Left lung (tissue), 10 donors: ENCODE results near the gene TNIK. TPM values are rescaled to one million over a fixed set of nuclear protein-coding genes. Genes with fewer than 3 reads are reported as not detected.
"Not testable (repeated sequence)": the region's sequence is repeated elsewhere in the genome, so short reads cannot be mapped to it uniquely, and the experiment has no call there.

Experiments
- ATAC-seq: fragments of 200-7000 bp; cut with Tn5 transposase; one replicate; pipeline ENCODE4 v1.9.1; 2020; ENCODE audit warnings: moderate library complexity
- DNase-seq, 4 donors: peaks; one replicate each; pipeline ENCODE4 v3.0.0-alpha.2; 2013 to 2020
- H3K27ac ChIP-seq, 2 donors: fragments of 200-600 bp; sonication (generic) in 1 of 2; one replicate each; pipeline versions ENCODE4 v1.5.0 to v1.8.0; 2020 to 2021
- H3K27me3 ChIP-seq, 2 donors: fragments of 200-600 bp; sonication (generic) in 1 of 2; one replicate each; pipeline versions ENCODE4 v1.5.0 to v1.8.0; 2020 to 2021
- H3K36me3 ChIP-seq, 2 donors: fragments of 200-600 bp; sonication (generic) in 1 of 2; one replicate each; pipeline versions ENCODE4 v1.5.0 to v1.8.0; 2020 to 2021
- H3K4me1 ChIP-seq, 2 donors: fragments of 200-600 bp; one replicate each; pipeline ENCODE4 v1.8.0; 2021
- H3K4me3 ChIP-seq, 2 donors: fragments of 200-600 bp; sonication (generic) in 1 of 2; one replicate each; pipeline versions ENCODE4 v1.5.0 to v1.8.0; 2020 to 2021; ENCODE audit warnings: mild to moderate bottlenecking in 1 of 2
- H3K9me3 ChIP-seq, 2 donors: fragments of 200-600 bp; sonication (generic) in 1 of 2; one replicate each; pipeline versions ENCODE4 v1.5.0 to v1.8.0; 2020 to 2021
- intact Hi-C, 2 donors: fragments of 100-400 bp; cut with DNase I; formaldehyde crosslinking; loops; one replicate each; pipeline versions ENCODE4 v1.11.2 to v1.14.2; 2022
- polyA plus RNA-seq, 6 donors: library from polyadenylated mRNA; unstranded; fragments of 120-200 nt; gene quantifications; one replicate each; pipeline ENCODE4 v1.2.1, GENCODE V29; 2013; ENCODE audit not compliant: insufficient read length in 6 of 6
- total RNA-seq, 2 donors: library from RNA; stranded (reverse); fragmentation: NEBNext Ultra II Directional; extraction: Animal tissue kit (Norgen Biotek cat#: 25700); gene quantifications; one replicate each; pipeline ENCODE4 v1.2.1, GENCODE V29; 2021
- TF ChIP-seq, protein P1 (sequence below), 2 donors: fragments of 200-600 bp; sonication (generic) in 1 of 2; IDR thresholded peaks; one replicate each; pipeline versions ENCODE4 v1.5.0 to v1.8.0; 2021; ENCODE audit warnings: antibody characterized with exemption in 2 of 2
- donor health status: DM: no; HTN: yes; CAD: no.
- donor health status: DM: no; HTN: no; CAD: no.

The TNIK gene
- total and polyA plus RNA-seq, 8 donors, result 14.8 to 42.0 (median 17.4) TPM

- ATAC-seq (no peak), DNase-seq (no peak)
- Histone ChIP-seq H3K4me3 (no peak overlapping the region), H3K36me3 (no peaks in the 10 kb centered on the region), H3K9me3 (no peaks in the 10 kb centered on the region), H3K27me3 (no peaks in the 10 kb centered on the region), H3K4me1 (no peaks in the 10 kb centered on the region), H3K27ac (no peak overlapping the region)
- TF ChIP-seq, protein P1, sequence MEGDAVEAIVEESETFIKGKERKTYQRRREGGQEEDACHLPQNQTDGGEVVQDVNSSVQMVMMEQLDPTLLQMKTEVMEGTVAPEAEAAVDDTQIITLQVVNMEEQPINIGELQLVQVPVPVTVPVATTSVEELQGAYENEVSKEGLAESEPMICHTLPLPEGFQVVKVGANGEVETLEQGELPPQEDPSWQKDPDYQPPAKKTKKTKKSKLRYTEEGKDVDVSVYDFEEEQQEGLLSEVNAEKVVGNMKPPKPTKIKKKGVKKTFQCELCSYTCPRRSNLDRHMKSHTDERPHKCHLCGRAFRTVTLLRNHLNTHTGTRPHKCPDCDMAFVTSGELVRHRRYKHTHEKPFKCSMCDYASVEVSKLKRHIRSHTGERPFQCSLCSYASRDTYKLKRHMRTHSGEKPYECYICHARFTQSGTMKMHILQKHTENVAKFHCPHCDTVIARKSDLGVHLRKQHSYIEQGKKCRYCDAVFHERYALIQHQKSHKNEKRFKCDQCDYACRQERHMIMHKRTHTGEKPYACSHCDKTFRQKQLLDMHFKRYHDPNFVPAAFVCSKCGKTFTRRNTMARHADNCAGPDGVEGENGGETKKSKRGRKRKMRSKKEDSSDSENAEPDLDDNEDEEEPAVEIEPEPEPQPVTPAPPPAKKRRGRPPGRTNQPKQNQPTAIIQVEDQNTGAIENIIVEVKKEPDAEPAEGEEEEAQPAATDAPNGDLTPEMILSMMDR (IDR thresholded peaks at IDR 0.05), result no peak
- intact Hi-C loops, result no loop called here
Observed at GRCh38 chr3:171248426-171249111, 211.6 kb downstream of the TNIK start.

DNA sequence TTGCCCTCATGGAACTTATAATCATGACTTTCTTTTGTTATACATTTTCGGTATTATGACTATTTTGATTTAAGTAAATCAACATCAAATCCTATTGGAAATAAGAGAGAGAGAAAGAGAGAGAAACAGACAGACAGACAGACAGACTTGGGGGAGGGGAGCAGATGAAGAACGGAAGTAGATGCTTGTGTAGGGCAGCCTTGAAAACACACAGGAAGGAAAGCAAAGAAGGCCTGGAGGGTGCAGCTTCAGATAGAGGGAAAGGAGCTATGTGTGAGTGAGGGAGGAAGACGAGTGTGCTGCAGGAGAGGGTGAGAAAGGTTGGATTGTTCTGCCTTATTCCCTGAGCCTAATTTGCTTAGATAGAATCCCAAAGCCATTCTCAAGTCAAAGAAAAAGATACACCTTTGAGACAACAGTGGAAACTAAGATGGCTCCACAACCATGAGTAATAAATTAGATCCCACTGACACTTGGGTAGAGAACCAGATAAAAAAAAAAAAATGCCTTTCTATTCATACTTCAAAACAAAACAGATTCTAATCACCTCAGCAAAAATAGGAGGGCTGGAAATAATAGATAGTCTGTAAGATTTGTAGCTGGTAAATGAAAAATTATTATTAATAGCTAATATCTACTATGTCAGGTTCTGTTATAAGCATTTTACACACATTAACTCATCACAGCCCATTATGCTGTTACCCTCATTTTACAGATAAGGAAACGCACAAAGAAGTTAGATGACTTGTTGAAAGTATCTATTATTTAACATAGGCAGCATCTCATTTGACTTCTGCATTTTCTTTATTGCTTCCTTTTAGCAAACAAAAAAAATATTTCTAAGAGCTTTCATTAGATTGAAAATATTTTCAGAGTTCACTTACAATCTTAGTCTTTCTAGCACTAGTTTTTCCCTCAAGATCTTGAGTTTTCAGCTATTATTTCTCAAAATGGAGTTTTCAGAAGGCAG, 214.1 kb downstream of the TNIK start:
- intact Hi-C loops, result no loop called here
- H3K4me1 ChIP-seq, result no peaks in the 10 kb centered on the region
- H3K27ac ChIP-seq, result no peak overlapping the region
- no peaks in the 10 kb centered on the region for H3K36me3 ChIP-seq
- H3K9me3 ChIP-seq, result no peaks in the 10 kb centered on the region
- no peaks in the 10 kb centered on the region for H3K27me3 ChIP-seq
- no peak for ATAC-seq
- H3K4me3 ChIP-seq, result no peak overlapping the region
- TF ChIP-seq, protein P1 (IDR thresholded peaks at IDR 0.05), result no peak
- DNase-seq, result no peak

GRCh38 chr3:171242951-171243350, 217.3 kb downstream of the TNIK start:
- Histone ChIP-seq H3K27me3 (no peaks in the 10 kb centered on the region), H3K9me3 (no peaks in the 10 kb centered on the region), H3K36me3 (no peaks in the 10 kb centered on the region), H3K4me1 (no peaks in the 10 kb centered on the region), H3K4me3 (no peak overlapping the region), H3K27ac (no peak overlapping the region)
- TF ChIP-seq, protein P1 (IDR thresholded peaks at IDR 0.05), result no peak
- ATAC-seq (no peak), DNase-seq (no peak)
- intact Hi-C loops, result no loop called here

- Histone ChIP-seq H3K27ac (no peak overlapping the region), H3K36me3 (no peaks in the 10 kb centered on the region), H3K4me1 (no peaks in the 10 kb centered on the region), H3K27me3 (no peaks in the 10 kb centered on the region), H3K9me3 (no peaks in the 10 kb centered on the region), H3K4me3 (no peak overlapping the region)
- ATAC-seq (no peak), DNase-seq (no peak)
- intact Hi-C loops, result no loop called here
- TF ChIP-seq, protein P1 (IDR thresholded peaks at IDR 0.05), result no peak
Observed at GRCh38 chr3:171242170-171242569, 218.0 kb downstream of the TNIK start.

DNA sequence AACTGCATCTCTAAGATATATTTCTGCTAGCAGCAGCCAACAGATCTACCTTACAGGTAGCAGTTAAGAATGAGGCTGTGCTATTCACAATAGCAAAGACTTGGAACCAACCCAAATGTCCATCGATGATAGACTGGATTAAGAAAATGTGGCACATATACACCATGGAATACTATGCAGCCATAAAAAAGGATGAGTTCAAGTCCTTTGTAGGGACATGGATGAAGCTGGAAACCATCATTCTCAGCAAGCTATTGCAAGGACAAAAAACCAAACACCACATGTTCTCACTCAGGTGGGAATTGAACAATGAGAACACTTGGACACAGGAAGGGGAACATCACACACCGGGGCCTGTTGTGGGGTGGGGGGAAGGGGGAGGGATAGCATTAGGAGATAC, 218.6 kb downstream of the TNIK start:
- H3K4me3 ChIP-seq, H3K36me3 ChIP-seq, DNase-seq, H3K27ac ChIP-seq, ATAC-seq, H3K9me3 ChIP-seq, H3K27me3 ChIP-seq, H3K4me1 ChIP-seq, intact Hi-C loops: not testable (repeated sequence)
